Islet precursor cell (in vitro differentiated cells): ENCODE data around the gene SLC17A5.
"Not testable (repeated sequence)": the region's sequence is repeated elsewhere in the genome, so short reads cannot be mapped to it uniquely, and the experiment has no call there.

Source experiments
- DNase-seq: peaks from one replicate; pipeline ENCODE4 v3.0.0-alpha.2; 2018

SLC17A5 gene

DNA sequence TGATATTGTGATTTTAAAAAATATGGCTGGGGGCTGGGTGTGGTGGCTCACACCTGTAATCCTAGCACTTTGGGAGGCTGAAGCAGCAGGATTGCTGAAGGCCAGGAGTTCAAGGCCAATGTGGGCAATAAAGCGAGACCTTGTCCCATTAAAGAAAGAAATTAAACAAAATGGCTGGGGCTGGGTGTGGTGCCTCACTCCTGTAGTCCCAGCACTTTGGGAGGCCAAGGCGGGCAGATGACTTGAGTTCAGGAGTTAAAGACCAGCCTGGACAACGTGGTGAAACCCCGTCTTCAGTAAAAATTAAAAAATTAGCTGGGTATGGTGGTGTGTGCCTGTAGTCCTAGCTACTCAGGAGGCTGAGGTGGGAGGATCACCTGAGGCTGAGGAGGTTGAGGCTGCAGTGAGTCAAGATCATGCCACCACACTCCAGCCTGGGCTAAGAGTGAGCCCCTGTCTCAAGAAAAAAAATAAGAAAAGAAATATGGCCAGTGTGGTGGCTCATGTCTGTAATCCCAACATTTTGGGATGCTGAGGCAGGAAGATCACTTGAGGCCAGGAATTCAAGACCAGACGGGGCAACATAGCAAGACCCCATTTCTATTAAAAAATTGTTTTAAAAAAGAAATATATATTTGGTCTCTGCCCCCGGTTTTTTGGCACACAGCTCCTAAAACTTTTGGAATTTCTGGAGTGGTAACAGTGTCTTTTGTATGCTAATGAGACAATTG, 39.8 kb downstream of the SLC17A5 start:
- DNase-seq, result no peak

DNA sequence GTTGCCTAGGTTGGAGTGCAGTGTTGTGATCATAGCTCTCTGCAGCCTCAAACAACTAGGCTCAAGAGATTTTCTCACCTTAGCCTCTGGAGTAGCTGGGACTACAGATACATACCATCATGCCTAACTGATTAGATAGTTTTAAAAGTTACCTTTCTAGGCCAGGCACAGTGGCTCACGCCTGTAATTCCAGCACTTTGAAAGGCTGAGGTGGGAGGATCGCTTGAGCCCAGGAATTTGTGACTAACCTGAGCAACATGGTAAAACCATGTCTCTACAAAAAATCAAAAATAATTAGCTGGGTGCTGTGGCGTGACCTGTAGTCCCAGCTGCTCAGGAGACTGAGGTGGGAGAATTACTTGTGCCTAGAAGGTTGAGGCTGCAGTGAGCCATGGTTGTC, 41.2 kb downstream of the SLC17A5 start:
- peak; percentile 61 for DNase-seq

DNA sequence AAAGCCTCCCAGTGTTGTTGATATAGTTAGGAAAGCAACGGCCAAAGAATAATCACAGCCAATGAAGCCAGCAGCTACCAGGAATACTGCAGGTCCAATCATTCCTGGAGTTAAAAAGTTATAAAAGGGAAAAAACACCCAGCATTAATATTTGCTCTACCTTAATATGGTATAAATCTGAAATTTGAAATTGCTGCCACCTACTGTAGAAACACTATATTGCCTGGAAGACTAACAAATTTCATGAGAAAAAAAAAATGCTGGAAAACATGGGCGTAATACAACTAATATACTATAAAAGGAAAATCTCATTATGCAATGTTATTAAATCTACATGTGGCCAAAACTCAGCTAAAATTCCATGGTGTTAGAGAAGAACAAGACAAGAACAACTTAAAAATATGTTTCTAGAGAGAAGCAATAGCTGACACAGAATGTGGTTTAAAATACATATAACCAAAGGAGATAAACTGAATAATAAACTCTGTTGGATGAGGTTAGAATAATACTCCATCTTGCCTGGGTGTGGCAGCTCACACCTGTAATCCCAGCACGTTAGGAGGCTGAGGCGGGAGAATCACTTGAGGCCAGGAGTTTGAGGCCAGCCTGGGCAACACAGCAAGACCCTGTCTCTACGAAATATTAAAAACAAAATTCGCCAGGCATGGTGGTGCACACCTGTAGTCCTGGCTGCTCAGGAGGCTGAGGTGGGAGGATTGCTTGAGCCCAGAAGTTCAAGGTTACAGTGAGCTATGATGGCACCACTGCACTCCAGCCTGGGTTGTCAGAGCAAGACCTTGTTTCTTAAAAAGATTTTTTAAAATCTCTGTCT, 43.1 kb downstream of the SLC17A5 start:
- DNase-seq, result no peak

DNA sequence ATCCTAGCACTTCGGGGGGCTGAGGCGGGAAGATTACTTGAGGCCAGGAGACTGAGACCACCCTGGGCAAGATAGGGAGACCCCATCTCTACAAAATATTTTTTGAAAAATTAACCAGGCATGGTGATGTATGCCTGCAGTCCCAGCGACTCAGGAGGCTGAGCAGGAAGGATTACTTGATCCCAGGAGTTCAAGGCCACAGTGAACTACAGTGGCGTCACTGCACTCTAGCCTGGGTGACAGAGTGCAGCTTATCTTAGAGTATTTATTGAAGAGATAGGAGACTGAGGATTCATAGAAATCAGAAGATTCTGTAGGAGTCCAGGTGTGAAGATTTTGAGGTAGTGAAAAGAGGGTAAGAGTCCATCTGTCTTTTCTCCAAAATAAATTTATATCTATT, 45.0 kb downstream of the SLC17A5 start:
- DNase-seq, result no peak

DNA sequence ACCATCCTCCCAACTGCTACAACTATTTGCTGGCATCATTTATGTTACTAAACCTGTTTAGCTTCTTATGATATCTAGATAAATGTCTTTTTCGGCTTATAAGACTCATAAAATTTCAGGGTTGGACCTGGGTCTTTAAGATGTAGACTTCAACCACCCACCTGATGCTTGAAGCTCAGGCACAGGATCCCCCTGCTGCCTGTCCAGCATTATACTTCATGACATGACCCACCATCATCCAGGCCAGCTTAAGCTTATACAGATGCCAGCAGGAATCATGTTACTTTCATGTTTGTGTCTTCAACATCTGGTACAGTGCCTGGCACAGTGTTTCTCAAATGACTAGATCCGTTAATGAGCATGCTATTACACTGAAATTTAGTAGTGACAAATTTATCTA, 47.4 kb downstream of the SLC17A5 start:
- DNase-seq, result no peak

DNA sequence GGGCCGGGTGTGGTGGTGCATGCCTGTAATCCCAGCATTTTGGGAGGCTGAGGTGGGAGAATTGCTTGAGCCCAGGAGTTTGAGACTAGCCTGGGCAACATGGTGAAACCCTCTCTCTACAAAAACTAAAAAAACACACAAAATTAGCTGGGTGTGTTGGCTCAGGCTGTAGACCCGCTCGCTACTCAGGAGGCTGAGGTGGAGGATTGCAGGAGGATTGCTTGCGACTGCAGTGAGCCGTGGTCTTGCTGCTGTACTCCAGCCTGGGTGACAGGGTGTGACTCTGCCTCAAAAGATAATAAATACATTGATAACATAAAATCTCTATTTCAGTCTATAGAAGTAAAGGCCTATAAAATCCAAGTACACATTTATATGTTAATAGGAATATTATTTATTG, 49.3 kb downstream of the SLC17A5 start:
- DNase-seq, result no peak

DNA sequence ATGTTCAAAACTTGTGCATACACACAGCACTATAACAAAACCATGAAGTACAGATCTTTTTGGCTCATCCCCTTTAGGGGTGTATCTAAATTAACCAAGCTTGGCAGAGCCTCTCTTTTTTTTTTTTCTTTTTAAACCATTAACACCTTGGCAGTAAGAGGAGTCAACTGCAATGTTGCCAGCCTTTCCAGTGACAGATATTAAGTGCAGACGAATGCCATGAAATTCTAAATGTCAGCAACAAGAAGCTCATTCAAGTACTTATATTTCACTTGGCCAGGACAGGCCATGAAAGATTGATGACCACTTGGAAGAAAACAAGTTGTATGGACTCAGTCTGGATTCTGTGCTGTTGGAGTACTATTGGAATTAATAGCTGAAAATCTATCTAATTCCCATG, 49.8 kb downstream of the SLC17A5 start:
- DNase-seq, result no peak

DNA sequence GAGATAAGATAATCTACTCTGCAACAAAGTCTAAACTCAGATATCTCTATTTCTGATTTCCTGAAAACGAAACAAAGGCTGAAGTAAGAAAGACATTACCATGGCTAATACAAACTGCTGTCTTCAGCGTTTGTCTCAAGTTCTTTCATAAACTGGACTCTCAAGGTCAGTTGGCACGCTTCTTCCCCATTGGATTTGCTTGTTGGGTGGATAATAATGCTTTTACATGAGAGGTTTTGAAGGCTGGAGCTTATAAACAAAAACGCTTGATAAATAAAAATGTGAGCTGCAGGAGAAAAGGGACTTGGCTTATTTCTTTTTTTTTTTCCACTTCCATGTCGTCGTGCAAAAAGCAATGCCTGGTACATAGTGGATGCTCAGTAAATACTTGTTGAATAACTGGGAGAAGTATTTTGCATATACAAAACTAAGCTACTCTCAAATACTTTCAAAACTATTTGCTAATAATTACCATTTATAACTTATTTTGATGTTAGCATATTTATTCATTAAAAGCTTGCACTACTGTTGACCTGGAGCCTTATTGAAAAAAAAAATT, 67.3 kb downstream of the SLC17A5 start:
- no peak for DNase-seq

DNA sequence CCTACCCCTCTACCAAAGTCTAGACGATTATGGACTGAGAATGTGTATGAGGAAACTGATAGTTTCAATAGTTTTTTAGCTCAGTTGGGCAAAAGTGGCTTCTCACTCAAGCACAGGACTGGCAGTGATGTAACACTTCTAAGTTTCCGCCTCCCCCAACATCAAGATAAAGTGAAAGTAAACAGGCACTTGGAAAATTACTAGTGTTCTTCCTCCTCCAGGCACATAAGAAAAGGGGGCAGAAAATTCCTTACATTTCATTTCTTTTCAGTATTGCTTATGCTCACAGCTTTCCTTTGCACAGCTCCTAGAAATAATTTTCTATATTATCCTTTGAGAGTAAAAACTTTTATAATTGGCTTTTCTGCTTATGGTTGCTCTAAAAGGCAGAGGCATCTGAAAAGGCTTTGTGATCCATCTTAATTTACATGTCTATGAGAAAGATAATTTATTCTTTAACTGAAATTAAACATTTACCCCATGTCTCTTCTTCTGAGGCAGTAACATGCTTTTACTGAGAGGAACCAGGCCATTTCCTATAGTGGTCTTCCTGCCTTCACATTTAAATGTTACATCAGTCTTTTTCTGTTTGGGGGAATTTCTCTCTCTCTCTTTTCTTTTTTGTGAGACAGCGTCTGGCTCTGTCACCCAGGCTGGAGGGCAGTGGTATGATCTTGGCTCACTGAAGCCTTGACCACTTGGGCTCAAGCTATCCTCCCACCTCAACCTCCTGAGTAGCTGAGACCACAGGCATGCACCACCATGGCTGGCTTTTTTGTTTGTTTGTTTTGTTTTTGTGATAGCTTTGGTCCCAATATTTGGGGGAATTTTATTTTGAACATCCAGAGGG, 68.0 kb downstream of the SLC17A5 start:
- peak; percentile 87 for DNase-seq

DNA sequence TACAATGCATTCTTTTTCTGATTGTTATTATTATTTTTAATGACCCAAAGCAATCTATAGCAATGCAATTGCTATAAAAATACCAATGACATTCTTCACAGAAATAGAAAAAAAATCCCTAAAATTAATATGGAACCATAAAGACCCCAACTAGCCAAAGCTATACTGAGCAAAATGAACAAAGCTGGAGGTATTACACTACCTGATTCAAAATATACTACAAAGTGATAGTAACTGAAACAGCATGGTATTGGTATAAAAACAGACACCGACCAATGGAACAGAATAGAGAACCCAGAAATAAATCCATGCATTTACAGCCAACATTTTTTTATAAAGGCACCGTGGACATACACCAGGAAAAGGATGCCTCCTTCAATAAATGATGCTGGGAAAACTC, 72.5 kb downstream of the SLC17A5 start:
- no peak for DNase-seq

DNA sequence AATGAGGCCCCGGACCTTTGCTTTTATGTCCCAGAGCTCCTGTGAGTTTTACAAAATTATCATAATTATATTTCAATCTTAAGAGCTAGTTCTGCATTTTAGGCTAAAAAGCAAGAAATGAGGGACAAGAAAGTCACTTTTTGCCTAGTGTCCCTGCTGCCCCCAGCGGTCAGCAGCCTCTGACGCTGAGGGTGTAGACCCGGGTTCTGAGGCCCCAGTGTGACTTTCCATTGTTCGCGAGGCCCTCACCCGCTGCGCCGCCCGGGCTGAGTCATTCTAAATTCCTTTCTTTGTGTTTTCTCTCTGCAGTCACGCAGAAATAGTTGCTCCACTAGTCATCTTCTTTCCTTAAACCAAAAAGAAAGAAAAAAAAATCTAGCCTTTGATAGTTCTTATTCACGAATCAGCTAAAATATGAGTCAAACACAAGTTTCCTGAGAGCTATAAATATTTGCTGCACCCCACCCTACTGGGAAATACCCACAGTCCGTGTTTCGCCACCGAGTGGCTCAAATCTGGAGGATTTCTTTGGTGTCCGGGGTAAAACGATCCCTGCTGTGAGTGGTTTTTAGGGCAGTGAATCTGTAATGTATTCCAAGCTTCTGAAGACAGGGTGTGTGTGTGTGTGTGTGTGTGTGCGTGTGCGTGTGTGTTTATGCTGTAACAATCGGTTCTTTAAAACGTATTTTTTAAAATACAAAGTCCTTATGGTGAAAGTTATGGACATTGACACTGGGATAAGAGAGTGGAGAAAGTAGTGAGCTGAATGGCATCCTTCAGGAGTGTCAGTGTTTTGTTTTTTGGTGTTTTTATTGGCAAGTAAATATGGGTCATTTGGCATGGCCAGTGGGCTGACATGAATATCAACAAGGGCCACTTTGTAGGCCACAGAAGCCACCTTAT, 73.3 kb downstream of the SLC17A5 start:
- DNase-seq, result peak; percentile 98

DNA sequence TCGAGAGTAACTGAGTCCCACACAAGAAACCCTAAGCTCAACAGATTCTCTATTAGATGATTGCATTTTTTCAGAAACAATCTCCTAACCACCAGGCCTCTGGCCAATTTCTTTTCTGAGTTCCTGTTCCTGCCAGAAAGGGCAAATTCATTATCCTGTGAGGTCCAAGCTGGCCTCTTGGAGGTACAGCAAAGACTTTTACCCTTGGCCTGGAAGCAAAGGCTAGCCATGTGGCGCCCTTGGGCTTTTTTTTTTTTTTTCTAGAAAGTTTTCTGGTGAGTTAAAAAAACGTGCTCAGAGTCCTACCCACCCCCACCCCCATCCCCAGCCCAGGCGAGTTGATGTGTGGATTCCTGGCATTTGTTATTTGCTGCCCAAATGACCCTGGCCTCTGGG, 73.9 kb downstream of the SLC17A5 start:
- DNase-seq, result peak; percentile 91

DNA sequence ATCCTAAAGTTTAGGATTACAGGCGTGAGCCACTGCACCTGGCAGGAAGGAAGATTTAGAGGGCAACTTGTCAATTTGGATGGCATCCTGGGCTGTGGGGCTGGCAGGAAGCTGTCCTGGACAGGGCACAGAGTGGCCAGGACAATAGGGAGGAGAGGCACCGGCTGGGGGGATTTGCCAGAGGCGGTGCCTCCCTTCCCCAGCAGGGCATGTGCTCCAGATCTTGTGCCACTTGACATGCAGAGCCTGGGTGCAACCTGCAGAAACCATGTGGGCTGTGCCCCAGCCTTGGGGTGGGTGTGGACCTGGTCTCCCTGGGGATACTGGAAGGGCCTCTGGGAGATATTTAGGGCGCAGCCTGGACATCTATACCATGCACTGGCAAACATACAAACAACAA, 74.4 kb downstream of the SLC17A5 start:
- DNase-seq, result no peak

DNA sequence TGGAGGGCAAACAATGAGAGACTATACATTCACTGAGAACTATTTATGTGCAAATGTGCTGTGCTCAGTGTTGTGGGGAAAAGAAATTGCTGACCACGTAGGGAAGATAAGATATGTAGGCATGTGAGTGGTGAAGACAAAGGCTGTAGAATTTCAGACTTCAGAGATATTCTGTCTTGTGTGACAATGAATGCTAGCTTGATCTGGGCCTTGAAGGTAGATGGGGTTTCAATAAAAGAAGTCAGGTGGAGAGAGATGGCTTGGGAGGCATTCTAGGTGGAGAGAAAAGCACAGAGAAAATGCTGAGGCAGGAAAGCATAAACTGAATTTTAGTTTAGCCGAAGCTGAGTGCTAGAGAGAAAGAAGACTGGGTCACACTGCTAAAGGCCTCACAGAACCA, 76.1 kb downstream of the SLC17A5 start:
- no peak for DNase-seq

DNA sequence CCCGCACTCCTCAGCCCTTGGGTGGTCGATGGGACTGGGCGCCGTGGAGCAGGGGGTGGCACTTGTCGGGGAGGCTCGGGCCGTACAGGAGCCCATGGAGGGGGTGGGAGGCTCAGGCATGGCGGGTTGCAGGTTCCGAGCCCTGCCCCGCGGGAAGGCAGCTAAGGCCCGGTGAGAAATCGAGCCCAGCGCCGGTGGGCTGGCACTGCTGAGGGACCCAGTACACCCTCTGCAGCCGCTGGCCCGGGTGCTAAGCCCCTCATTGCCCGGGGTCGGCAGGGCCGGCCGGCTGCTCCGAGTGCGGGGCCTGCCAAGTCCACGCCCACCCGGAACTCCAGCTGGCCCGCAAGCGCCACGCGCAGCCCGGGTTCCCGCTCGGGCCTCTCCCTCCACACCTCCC, 81.3 kb downstream of the SLC17A5 start:
- not testable (repeated sequence) for DNase-seq

DNA sequence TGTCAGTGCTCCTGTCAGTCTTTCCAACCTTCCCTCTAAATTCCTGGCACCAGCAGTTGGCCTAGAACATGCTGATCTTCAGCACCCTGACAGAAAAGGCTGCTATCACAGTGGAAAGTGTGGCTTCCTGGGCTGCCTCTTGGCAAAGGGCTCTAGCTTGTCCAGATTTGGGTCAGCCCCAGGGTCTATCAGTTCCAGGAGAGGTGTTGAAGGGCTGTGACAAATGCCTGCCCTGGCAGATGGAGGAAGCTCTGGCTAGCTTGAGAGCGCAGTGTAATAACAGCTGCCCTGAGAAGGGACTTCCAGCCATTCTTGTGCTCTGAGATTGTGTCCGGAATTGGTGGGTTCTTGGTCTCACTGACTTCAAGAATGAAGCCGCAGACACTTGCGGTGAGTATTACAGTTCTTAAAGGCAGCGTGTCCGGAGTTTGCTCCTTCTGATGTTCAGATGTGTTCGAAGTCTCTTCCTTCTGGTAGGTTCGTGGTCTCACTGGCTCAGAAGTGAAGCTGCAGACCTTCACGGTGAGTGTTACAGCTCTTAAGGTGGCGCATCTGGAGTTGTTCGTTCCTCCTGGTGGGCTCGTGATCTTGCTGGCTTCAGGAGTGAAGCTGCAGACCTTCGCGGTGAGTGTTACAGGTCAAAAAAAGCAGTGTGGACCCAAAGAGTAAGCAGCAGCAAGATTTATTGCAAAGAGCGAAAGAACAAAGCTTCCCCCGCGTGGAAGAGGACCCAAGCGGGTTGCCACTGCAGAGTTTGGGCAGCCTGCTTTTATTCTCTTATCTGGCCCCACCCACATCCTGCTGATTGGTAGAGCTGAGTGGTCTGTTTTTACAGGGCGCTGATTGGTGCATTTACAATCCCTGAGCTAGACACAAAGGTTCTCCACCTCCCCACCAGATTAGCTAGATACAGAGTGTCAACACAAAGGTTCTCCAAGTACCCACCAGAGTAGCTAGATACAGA, 82.3 kb downstream of the SLC17A5 start:
- not testable (repeated sequence) for DNase-seq

DNA sequence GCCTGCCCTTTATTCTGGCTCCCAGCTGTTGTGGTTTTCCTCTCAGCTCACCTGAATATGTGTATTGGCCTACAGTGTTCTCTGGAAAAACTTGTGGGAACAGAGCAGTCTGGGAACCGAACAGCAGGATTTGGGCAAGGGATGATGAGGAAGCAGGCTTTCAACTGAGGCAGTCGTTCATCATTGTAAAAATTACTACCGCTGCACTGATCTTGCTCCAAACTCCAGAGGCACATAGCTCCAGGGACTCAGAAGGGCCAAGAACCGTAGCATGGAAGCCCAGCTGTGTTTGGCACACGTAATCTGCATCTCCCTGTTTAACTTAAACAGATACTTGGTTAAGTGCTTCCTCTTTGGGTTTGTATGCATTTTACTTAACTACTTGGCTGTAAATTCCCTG, 84.7 kb downstream of the SLC17A5 start:
- DNase-seq, result no peak

DNA sequence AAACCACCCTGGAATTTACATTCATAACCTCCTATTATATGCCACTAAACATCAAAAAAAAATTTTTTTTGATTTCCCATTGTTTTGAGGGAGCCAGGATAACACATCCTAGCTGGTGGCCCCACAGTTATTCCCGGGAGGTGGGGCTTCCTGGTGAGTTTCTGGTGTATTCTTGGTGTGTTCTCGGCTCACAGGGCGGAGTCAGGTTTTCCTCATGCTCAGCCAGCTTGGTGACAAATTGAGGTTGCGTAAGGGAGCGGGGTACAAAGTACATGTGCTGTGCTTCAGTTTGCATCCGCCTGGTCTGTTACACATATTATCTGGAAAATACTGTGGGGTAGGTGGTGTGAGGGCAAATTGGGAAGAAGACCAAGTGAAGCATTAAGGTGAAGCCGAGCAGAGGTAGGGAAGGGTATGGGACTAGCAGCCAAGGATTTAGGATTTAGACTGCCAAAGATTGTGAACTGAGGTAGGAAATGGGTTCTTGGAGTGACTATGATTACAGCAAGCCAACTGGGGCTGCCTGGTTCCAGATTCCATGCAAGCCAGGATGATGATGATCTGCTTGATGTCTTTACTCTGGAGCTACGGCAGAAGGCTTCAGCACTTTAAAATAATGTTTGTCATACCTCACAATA, 86.7 kb downstream of the SLC17A5 start:
- DNase-seq, result no peak

DNA sequence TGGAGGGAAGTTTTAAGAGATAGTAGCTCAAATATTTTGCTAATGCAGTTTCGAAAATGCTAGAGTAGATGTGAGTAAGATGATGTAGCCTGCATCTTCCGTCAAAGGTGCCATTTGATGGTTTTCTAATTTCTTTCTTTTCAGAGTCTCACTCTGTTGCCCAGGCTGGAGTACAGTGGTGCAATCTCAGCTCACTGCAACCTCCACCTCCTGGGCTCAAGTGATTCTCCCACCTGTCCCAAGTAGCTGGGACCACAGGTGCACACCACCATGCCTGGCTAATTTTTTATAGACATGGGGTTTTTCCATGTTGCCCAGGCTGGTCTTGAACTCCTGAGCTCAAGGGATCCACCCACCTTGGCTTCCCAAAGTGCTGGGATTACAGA, 87.3 kb downstream of the SLC17A5 start:
- DNase-seq, result not testable (repeated sequence)

DNA sequence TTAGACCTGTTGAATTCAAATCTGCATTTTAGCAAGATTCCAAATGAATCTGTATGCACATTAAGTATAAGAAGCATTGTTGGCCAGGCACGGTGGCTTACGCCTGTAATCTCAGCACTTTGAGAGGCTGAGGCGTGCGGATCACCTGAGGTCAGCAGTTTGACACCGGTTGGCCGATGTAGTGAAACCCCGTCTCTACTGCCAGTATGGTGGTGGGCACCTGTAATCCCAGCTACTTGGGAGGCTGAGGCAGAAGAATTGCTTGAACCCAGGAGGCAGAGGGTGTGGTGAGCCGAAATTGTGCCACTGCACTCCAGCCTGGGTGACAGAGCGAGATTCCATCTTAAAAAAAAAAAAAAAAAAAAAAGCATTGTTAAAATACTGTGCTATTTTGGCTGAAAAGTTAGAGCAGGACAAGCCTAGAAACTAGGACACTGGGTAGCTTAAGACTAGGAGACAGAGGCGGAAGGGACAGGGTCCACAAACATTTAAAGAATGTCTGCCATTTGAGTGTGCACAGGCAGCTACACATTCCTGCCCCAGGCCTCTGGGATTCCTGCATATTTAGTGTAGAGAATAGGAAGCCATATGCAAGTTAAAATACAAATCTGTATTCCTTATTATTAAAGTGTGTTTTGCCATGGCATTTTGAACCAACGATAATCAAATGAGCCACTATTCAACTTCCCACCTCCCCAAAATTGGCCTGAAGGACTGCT, 87.9 kb downstream of the SLC17A5 start:
- DNase-seq, result peak; percentile 90
